Erythroblast (primary cell): ENCODE measurements around the gene C1orf52.

Source experiments
- DNase-seq, 2 experiments: peaks; one replicate each; lab custom pipeline; 2025; lab: John Stamatoyannopoulos, UW
- GATA1 ChIP-seq: IDR thresholded peaks from 2 replicates; pipeline ENCODE4 v1.6.1; 2011; ENCODE audit warnings: low read depth, mild to moderate bottlenecking, control low read depth, low read length, moderate library complexity
- POLR2A ChIP-seq: IDR thresholded peaks from 2 replicates; pipeline ENCODE4 v1.6.1; 2011; ENCODE audit warnings: mild to moderate bottlenecking, low read length

Gene C1orf52

DNA sequence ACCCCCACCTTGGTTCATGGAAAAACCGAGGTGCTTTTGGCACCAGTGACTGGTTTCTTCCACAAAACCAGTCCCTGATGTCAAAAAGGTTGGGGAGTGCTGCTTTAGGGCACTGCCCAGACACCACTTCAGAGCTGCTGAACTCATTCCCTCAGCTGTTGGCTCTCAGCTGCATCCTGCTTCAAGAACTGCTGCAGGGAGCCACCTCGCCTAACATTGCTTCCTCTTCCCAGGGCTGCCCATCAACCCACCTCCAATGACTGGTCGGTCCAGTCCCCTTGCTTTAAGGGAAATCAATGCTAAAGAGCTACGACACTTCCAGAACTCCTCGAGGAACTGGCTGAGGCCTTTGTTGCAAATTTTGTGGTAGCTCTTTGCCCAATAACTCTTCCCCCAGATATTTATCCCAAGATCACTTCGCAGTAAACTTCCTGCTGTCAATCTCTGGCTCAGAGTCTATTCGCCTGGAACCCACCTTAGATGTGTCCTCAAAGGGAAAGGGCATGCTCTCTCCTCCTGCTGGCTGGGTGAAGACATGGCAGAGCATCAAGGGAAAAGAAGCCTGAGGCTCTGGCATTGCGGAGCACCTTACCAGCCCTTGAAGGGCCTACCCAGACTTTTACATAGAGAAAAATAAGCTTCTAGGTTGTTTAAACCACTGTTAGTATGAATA is 29.0 kb downstream of the C1orf52 start:
- TF ChIP-seq POLR2A, result no peak
- TF ChIP-seq GATA1, result no peak
- DNase-seq, result peak; percentile 26 to 51

DNA sequence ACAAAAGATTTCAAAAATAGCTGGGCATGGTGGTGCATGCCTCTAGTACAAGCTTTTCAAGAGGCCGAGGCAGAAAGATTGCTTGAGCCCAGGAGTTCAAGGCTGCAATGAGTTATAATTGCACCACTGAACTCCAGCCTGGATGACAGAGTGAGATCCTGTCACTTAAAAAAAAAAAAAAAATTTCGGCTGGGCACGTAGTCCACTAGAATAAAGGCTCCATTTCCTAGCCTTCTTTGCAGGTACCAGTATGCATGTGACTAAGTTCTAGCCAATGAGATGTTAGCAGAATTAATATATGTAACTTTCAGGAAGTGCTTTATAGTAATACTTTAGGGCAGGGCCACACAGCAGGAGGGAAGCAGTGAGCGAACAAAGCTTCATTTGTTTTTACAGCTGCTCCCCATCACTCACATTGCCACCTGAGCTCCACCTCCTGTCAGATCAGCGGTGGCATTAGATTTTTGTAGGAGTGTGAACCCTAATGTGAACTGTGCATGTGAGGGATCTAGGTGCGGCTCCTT is 29.8 kb downstream of the C1orf52 start:
- TF ChIP-seq GATA1, result no peak
- TF ChIP-seq POLR2A, result no peak

DNA sequence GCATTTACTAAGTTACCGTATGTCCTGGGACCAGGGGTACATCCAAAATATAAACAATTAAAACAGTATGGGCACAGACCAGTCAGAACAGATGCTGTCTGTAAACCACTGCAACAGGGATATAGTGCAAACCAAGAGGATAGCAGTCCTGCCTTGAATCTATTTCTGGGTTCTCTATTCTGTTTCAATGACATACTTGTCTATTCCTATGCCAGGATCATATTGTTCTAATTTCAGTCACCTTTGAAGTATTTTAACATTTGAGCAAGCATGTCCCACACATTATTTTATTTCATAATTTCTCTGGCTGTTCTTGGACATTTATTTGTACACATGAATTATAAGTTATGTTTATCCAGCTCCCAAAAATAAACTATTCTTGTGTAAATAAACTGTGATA is 30.5 kb downstream of the C1orf52 start:
- TF ChIP-seq POLR2A (no peak), GATA1 (no peak)
- DNase-seq, result no peak

More for the DNA sequence above, 29.8 kb downstream of the C1orf52 start:
- DNase-seq, result no peak

DNA sequence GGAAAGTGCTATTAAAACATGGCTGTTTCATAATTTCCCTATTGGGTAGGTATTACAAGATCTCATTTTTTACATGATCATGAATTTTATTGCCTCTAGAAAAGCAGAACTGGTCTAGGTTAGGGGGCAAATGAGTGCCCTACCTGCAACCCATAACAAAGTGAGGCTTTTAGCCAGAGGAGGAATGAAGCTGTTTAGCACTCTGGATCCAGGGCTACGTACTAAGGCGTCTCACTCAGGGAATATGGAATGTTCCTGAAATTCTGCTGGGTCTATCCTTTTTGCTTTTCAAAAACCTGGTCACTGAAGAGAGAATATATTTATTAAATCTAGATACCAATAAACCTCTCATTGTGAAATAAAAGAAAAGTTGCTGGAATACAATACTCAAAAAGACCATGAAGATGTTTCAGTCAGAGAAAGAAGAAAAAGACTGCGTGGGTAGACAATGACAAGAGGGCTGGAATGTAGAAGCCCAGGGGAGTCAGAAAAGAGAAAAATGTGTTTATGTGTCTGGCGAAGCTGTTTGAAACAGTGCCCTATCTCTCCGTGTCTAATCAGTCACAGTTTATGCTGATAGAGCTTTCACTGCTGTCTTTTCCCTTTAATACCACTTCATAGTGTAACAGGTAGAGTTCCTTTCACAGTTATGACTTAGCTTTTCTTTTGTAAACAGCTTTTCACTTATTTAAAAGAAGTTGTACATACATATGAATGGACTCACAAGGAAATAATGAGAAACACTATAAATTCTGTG is 33.7 kb downstream of the C1orf52 start:
- DNase-seq, result peak; percentile 7 to 44
- TF ChIP-seq POLR2A, result no peak
- TF ChIP-seq GATA1, result no peak

DNA sequence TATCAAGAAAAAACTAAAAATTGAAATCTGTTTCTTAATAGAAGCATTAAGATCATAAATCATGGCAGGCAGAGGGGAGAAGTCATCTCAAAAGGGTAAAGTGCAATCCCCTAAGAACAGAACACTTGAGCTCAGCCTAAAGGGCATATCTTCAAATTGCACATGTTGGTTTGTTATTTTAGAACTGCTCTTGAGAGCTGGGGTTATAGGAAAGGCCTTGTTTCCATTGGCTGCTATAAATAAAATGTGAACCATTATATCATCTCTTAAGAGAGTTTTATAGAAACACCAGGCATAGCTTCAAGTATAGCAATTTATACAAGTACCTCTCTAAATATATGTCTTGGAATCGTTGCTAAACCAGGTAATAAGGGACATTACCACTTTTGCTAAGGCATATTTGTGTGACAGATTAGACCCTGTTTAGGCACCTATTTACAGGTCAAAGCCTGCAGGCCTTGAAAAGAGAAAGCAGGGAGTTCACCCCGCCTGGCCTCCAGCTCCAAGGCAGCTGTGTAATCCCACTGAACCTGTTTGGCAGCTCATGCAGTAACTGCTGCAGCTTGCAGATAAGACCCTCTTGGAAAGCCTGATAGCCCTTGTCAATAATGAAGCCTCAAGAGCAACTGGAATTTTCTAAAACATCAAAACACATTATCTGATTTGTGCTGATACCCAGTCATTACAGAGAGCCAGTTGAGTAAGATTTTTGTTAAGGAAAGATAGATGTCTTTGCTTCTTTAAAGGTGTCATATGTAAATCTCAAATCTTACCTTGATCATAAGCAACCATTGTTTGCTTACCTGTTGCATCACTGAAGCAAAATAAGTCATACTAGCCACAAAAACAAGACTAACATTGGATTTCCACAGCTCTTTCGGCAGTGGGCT is 34.5 kb downstream of the C1orf52 start:
- TF ChIP-seq POLR2A (no peak), GATA1 (peak; percentile 87)
- peak; percentile 93 to 97 for DNase-seq

DNA sequence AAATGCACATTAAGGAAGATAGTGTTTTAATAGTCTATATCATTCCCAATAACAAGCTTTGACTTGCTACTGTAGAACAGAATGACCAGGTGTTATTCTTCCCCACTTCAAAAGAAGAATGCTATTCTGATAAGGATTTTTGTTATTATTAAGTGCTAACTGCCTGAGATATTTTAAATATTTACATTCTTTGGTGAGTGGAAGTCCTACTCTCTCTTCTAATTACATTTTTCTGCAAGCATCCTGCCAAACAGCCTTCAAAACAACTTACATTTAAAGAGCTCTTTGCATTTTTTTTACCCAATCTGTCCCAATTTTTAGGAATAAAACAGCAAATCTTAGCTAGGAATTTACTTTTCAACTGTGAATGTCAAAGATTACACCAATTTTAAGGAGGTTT is 35.2 kb downstream of the C1orf52 start:
- DNase-seq, result peak in 1 of 2 experiments; percentile 31
- TF ChIP-seq GATA1, result no peak
- no peak for TF ChIP-seq POLR2A

DNA sequence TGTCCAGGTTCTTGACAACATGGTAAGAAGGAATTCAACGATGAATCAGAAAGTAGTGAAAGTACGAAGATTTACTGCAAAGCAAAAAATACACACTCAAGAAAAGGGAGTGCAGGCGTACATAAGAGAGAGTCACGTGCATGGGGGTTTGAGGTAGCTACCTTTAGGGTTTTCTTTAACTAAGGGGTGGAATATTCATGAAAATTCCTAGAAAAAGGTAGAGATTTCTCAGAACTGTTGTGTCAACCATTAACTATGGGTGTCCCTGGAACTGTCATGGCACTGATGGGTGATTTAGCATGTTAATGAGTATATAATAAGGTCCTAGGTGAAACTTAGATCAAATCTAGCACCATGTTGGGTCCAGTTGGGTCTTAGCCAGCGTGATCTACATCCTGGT is 36.1 kb downstream of the C1orf52 start:
- TF ChIP-seq GATA1 (no peak), POLR2A (no peak)
- DNase-seq, result peak in 1 of 2 experiments; percentile 13

DNA sequence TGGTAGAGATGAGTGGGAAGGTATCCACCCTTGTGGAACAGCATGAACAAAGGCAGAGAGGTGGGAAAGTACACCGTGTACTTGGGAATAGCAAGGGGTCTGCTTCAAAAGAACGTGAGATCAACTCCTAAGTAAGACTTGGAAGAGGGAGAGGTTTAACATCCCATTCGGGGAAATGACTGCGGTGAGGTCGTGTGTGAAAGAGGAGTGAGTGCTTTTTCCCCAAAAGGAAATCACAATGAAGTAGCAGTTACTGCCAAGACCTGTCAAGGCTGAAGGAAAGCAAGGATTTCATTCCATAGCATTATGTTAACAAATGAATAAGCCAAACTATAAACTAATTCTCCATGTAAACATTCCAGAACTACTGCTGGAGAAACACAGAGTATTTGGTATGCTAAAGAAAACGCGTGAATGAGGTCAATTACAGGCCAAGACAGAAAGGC is 38.7 kb downstream of the C1orf52 start:
- DNase-seq, result no peak
- TF ChIP-seq POLR2A, result no peak

DNA sequence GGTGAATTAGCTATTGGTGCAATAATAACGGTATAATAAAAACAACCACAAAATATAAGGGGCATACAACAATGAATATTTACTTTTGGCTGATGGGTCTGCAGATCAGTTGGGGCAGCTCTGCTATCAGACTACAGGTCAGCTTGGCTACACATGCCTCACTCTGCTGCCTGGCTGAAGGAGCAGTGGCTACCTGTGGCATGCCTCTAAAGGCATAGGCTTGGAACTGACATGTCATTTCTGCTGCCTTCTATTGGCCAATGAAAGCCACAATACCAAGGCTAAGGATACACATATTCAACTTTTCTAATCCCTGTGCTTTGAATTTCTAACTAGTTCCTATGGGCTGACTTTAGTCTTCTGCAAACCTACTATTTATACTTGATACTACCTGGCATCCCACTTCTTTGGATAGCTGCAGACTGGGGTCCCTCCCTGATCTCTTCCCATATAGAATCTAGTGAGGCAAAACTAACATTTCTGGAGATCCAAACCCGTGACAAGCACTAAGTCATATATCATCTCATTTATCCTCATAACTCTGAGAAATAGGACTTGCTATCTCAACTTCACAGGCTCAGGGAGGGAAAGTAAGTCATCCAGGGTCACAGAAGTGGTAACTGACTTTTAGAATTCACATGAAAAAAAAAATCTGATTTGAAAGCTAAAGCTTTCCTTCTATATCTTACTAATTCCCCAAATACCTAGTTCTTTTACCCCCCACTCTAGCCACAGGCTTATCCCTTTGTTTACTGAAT is 39.4 kb downstream of the C1orf52 start:
- peak; percentile 50 to 55 for DNase-seq
- TF ChIP-seq POLR2A, result no peak
- no peak for TF ChIP-seq GATA1

DNA sequence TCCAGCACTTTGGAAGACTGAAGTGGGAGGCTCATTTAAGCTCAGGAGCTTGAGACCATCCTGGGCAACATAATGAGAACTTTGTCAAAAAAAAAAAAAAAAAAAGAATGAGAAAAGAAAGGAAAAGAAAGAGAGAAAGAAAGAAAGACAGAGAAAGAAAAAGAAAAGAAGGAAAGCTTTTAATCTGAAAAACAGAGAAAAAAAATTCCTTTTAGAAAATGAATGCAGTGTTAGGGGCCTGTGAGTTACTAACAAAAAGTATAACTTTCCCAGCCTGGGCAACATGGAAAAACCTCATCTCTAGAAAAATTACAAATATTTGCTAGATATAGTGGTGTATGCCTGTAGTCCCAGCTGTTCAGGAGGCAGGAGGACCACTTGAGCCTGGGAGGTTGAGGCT is 42.8 kb downstream of the C1orf52 start:
- TF ChIP-seq GATA1, result no peak
- no peak for TF ChIP-seq POLR2A
- no peak for DNase-seq

DNA sequence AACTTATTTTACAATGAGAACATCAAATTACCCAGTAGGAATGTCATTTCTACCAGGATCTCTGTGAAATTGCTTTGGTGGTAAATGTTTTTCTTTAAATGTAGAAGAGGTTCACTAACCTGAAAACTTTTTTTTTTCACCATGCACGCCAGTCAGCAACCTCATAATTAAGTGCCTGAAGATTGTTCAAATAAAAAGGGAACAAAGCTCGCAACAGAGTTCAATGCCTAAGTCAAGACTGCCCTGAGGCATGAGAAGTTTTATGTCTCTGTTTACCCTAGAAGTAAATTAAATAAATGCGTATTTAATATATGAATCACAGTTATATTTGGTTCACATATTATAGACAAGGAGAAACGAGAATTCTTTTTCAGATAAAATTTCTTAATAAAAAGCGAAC is 44.8 kb downstream of the C1orf52 start:
- no peak for TF ChIP-seq POLR2A
- no peak for TF ChIP-seq GATA1
- DNase-seq, result no peak

DNA sequence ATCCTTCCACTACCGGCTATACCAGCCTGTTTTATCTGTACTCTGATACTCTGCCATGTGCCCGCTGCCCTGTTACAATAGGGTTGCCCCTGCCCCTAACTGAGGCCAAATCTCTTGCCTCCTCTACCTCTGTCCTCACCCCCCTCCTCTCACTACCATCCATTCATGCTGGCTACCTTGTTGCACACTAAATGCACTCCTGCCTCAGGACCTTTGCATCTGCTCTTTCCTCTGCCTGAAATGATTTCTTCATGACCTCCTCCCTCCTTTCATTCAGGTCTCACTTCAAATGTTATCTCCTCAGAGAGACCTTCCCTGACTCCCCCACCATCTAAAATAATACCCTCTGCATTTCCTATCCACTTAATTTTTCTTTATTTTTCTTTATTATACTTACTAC is 51.0 kb downstream of the C1orf52 start:
- no peak for TF ChIP-seq POLR2A
- TF ChIP-seq GATA1, result no peak

More for the DNA sequence above, 51.0 kb downstream of the C1orf52 start:
- DNase-seq, result no peak
